Activated B cell treated with CpG ODN at 0.5 μM for 24 hours (primary cell): ENCODE data around the gene CCDC50. TPM values are rescaled to one million over a fixed set of nuclear protein-coding genes. Genes with fewer than 3 reads are reported as not detected.

ENCODE experiments used
- ATAC-seq: fragments of 200-7000 bp; cut with Tn5 transposase; one replicate; pipeline ENCODE4 v1.10.0; 2021; ENCODE audit warnings: low read depth, mild to moderate bottlenecking, moderate library complexity
- CTCF ChIA-PET: fragments of 350-600 bp; sonication (Branson Sonifier 250); formaldehyde crosslinking; loops from one replicate; lab custom pipeline; 2021; ENCODE audit warnings: antibody characterized with exemption; lab: Charles Lee
- POLR2A ChIA-PET: fragments of 350-600 bp; sonication (Branson Sonifier 250); formaldehyde crosslinking; loops from one replicate; lab custom pipeline; 2021; ENCODE audit warnings: antibody characterized with exemption; lab: Charles Lee
- DNase-seq: peaks from one replicate; pipeline ENCODE4 v3.0.0; 2022
- H3K27ac Mint-ChIP-seq: one replicate; pipeline ENCODE4 v1.8.0; 2020; ENCODE audit warnings: mixed read lengths
- H3K27me3 Mint-ChIP-seq: one replicate; pipeline ENCODE4 v1.8.0; 2021; ENCODE audit warnings: mixed read lengths
- H3K36me3 Mint-ChIP-seq: one replicate; pipeline ENCODE4 v1.8.0; 2021; ENCODE audit warnings: low read depth, mixed read lengths
- H3K4me1 Mint-ChIP-seq: one replicate; pipeline ENCODE4 v1.8.0; 2021; ENCODE audit warnings: mixed read lengths
- H3K4me3 Mint-ChIP-seq: one replicate; pipeline ENCODE4 v1.8.0; 2020; ENCODE audit warnings: mild to moderate bottlenecking, mixed read lengths
- H3K9me3 Mint-ChIP-seq: one replicate; pipeline ENCODE4 v1.8.0; 2020; ENCODE audit warnings: mixed read lengths
- CTCF ChIP-seq: fragments of 200-600 bp; IDR thresholded peaks from one replicate; pipeline ENCODE4 v1.8.0; 2022; ENCODE audit warnings: antibody characterized with exemption, mild to moderate bottlenecking
- intact Hi-C: fragments of 100-400 bp; cut with micrococcal nuclease; formaldehyde crosslinking; loops from one replicate; pipeline ENCODE4 v1.15.1; 2024
- total RNA-seq: library from RNA; stranded (reverse); gene quantifications from 2 replicates; pipeline ENCODE4 v1.2.3, GENCODE V29; 2022

Gene CCDC50
- total RNA-seq, 1 donor from 2014 or later: 153 TPM

GRCh38 chr3:191324936-191325335 is 4.3 kb upstream of the CCDC50 start:
- no peak for TF ChIP-seq CTCF
- ChIA-PET CTCF (no interaction called here), POLR2A (no interaction called here)
- Mint-ChIP-seq H3K27ac (no peak overlapping the region), H3K27me3 (no peaks in the 10 kb centered on the region), H3K36me3 (peaks cover 3% of the 10 kb centered on the region), H3K4me1 (peaks cover 16% of the 10 kb centered on the region), H3K9me3 (no peaks in the 10 kb centered on the region), H3K4me3 (no peak overlapping the region)
- ATAC-seq (no peak), DNase-seq (no peak)
- intact Hi-C loops: no loop called here

GRCh38 chr3:191327526-191327925 is 1.7 kb upstream of the CCDC50 start:
- no peak for TF ChIP-seq CTCF
- Mint-ChIP-seq H3K4me1 (peaks cover 39% of the 10 kb centered on the region), H3K27me3 (no peaks in the 10 kb centered on the region), H3K9me3 (no peaks in the 10 kb centered on the region), H3K4me3 (no peak overlapping the region), H3K27ac (peak overlapping the region; percentile 73), H3K36me3 (peaks cover 15% of the 10 kb centered on the region)
- intact Hi-C loops: no loop called here
- ChIA-PET CTCF (no interaction called here), POLR2A (interaction anchor here (1.7 to 3.7 kb wide), 3 partner anchors 9 to 36 kb away, joined by 5 to 33 read pairs (median 16); no protein-coding TSS in a partner anchor)
- ATAC-seq: no peak
- no peak for DNase-seq

- H3K27me3 Mint-ChIP-seq: no peaks in the 10 kb centered on the region
- no peak for TF ChIP-seq CTCF
- DNase-seq (no peak), ATAC-seq (peak; percentile 26)
- POLR2A ChIA-PET: interaction anchor here (0.6 to 3.7 kb wide), 19 partner anchors 10 to 91 kb away, joined by 3 to 33 read pairs (median 4); no protein-coding TSS in a partner anchor
- peaks cover 19% of the 10 kb centered on the region for H3K36me3 Mint-ChIP-seq
- H3K4me3 Mint-ChIP-seq: peak overlapping the region; percentile 56
- intact Hi-C loops: loop anchor here (2.0 kb wide), 1 partner anchor 60 kb away; no protein-coding TSS in a partner anchor
- no peaks in the 10 kb centered on the region for H3K9me3 Mint-ChIP-seq
- peaks cover 49% of the 10 kb centered on the region for H3K4me1 Mint-ChIP-seq
- peak overlapping the region; percentile 73 for H3K27ac Mint-ChIP-seq
- CTCF ChIA-PET: no interaction called here
Measured at GRCh38 chr3:191328383-191328961, 722 bp upstream of the CCDC50 start.

- POLR2A ChIA-PET: interaction anchor here (0.6 to 3.7 kb wide), 18 partner anchors 25 to 92 kb away, joined by 3 to 33 read pairs (median 4); no protein-coding TSS in a partner anchor
- CTCF ChIA-PET: interaction anchor here (0.7 to 1.5 kb wide), 2 partner anchors 37 to 85 kb away, joined by 3 to 7 read pairs; no protein-coding TSS in a partner anchor
- Mint-ChIP-seq H3K27me3 (no peaks in the 10 kb centered on the region), H3K27ac (peak within 1 kb of the TSS; percentile 91), H3K36me3 (peaks cover 19% of the 10 kb centered on the region), H3K9me3 (no peaks in the 10 kb centered on the region), H3K4me3 (peak within 1 kb of the TSS; percentile 93), H3K4me1 (peaks cover 62% of the 10 kb centered on the region)
- DNase-seq (no peak), ATAC-seq (peak; percentile 48)
- no peak for TF ChIP-seq CTCF
- intact Hi-C loops: loop anchor here (1.0 to 5.0 kb wide), 6 partner anchors 25 to 84 kb away; no protein-coding TSS in a partner anchor
Measured at GRCh38 chr3:191329654-191330529, 698 bp downstream of the CCDC50 start, which contains the start of gene UTS2B. Gene UTS2B (minus strand): TSS chr3:191330526. CDS start chr3:191282189, 48,337 bp downstream.
